Smooth muscle cell of bladder (primary cell): ENCODE results near the gene ZNF774. TPM values are rescaled to one million over a fixed set of nuclear protein-coding genes. Genes with fewer than 3 reads are reported as not detected.

Experiments used
- total RNA-seq: library from RNA; depleted of rRNA; stranded (reverse); fragments of >200 nt; gene quantifications from 2 replicates; pipeline ENCODE4 v1.2.3, GENCODE V29; 2014

Gene ZNF774
- total RNA-seq = 0.57 and 1.1 TPM in 2 replicates

DNA sequence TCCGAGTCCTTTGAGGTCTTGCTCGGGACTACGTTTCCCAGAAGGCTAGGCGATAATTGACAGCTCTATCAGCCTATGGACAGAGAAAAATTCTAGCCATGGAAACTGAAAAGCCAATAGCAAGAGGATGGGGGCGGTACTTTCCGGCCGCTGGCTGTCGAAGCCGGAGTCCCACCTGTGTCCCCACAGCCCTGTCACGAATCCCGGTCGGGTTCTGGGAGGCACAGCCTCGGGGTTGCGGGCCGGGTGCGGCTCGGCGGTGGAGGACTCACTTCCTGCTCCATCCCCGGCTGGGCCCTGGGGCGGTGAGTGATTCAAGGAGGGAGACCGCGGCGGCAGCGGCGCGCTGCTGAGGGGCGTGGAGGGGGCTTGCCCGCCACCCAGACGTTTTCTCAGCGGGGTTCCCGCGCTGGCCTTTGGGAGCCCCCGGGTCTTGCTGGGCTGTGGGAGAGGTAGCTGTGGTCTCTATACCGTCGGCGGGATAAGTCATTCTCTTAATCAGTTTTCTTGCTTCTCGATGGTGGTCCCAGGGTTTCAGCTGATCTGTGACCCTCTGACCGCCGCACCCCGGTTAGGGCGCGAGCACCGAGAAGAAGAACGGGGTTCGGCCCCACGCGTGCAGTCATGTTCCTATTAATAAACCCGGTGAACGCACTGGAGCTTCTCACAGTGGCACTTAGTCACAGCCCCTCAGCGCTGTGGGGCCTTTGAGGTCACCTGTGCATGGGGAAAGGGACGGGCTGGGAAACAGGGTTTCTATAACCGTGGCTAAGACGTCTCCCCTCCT is at the start of gene ZNF774:
Gene ZNF774, plus strand, starts transcription at position 178 of the 787 bp plus-strand sequence. CDS start 2,377 bp downstream, outside the sequence.

DNA sequence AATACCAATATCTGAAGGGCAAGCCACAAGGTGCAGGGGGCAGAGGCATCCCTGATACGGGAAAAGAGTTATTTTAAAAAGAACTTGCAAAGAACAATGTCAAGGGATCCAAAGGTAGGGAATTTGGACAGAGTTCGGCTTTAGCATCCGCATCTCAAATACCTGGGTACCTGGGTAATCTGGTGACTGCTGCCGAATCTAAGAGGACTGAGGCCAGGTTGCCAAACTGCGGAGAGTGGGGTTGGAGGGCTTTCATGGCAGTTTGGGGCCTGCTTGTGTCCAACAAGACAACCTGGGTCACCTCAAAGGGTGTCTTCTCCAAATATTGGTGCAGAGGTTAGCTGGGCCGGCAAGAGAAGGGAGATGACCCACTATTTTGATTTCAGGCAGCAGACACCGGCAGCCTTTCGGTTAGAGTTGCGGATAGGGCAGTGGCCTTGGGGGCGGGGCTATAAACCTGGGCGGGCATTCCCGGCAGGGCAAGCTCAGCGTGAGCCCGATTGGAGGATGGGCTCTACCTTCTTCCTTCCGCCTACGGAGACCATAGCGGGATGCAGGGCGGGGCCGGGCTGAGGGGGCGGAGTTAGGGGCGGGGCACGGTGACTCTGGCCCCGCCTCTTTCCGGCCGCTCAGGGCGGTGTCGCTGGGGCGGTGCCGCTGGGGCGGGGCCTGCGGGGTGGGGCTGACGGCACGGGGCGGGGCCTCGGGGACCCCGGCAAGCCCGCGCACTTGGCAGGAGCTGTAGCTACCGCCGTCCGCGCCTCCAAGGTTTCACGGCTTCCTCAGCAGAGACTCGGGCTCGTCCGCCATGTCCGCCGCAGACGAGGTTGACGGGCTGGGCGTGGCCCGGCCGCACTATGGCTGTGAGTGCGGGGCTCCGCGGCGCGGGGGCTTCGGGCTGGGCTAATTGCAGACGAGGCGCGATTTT is 35.7 kb downstream of the ZNF774 start, which contains the start of gene IQGAP1:
Gene IQGAP1, plus strand, starts transcription at position 709 of the 928 bp plus-strand sequence. Its CDS starts 100 bp downstream, at position 809.

Other genes starting within 250 kb of the ZNF774 start
- gene IDH2, start 249.8 kb upstream of the ZNF774 start, total RNA-seq = 71.6 and 75.5 TPM in 2 replicates
- 28.3 and 29.1 TPM in 2 replicates for gene SEMA4B, start 151.0 kb upstream of the ZNF774 start, total RNA-seq
- gene CIB1, start 118.3 kb upstream of the ZNF774 start, total RNA-seq = 41.2 and 46.6 TPM in 2 replicates
- 7.2 and 8.5 TPM in 2 replicates for gene GDPGP1, start 118.1 kb upstream of the ZNF774 start, total RNA-seq
- 0.09 and 0.14 TPM in 2 replicates for gene TTLL13, start 102.7 kb upstream of the ZNF774 start, total RNA-seq
- gene NGRN, start 86.6 kb upstream of the ZNF774 start, total RNA-seq = 67.6 and 87.6 TPM in 2 replicates
- gene IQGAP1, start 36.0 kb downstream of the ZNF774 start, total RNA-seq = 149 and 183 TPM in 2 replicates
- 14.5 and 14.9 TPM in 2 replicates for gene CRTC3, start 177.6 kb downstream of the ZNF774 start, total RNA-seq